GM18868 (cell line): ENCODE results near the gene PGAP2.
"Not testable (repeated sequence)": the region's sequence is repeated elsewhere in the genome, so short reads cannot be mapped to it uniquely, and the experiment has no call there.

Experiments
- ATAC-seq: cut with Tn5 transposase; IDR thresholded peaks from one replicate; pipeline ENCODE4 v1.9.1; 2021; ENCODE audit warnings: mild to moderate bottlenecking, moderate library complexity; ENCODE audit not compliant: unreplicated experiment

Gene PGAP2

DNA sequence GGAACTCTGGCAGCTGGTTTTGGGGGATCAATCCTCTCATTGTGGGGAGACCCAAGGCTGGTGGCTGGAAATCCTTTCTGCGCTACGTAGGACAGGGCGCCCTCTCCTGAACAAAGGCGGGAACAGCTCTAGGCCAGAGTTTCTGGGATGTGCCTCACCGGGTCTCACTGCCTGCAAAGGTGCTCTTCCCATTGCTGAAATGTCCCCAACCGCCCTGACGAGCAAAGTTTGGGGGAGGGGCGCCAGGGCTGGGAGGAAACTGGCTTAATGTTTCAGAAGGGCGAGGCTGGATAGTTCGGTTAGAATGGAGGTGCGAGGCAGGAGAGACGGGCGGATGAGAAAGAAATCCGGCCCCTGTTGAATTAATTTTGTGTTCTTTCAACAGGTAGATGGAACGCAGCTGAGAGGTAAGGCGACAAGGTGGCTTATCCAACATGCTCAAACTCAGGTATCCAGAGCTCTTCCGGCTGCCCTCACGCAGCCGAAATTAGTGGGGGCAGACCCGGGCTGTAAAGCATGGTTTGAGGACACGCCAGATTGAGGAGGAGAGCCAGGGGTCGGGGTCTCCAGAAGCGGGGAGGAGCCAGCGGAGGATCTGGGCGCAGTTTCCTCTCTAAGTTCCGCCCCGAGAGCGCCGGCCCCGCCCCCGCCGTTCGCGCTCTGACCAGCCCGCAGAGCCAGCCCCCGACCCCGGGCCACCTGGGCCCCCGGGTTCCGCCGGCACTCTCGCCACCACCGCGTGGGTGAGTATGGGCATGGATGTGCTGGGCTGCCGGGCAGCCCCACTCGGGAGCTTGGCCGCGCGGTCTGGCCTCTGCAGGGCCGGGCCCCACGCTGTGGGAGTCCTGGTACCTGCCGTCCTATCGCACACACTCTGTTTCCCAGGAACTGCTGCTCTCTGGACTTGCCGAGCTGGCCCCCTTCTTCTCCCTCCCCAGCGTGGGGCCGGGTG lies at the start of gene PGAP2:
Gene PGAP2 (plus strand): TSS at position 652 of the 952 bp plus-strand sequence. CDS start 2,700 bp downstream, outside the sequence.
- ATAC-seq: peak; percentile 76

DNA sequence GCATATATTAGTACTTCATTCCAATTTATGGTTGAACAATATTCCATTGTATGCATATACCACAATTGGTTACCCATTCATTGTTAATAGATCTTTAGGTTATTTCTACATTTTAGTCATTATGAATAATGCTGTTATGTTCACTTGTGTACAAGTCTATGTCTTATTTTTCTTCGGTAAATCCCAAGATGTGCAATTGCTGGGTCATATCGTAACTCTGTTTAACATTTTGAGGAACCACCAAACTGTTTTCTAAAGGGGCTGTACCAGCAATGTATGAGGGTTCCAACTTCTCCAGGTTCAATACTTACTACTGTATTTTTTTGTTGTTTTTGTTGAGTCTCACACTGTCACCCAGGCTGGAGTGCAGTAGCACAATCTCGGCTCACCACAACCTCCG lies 44.1 kb upstream of the PGAP2 start:
- no peak for ATAC-seq

DNA sequence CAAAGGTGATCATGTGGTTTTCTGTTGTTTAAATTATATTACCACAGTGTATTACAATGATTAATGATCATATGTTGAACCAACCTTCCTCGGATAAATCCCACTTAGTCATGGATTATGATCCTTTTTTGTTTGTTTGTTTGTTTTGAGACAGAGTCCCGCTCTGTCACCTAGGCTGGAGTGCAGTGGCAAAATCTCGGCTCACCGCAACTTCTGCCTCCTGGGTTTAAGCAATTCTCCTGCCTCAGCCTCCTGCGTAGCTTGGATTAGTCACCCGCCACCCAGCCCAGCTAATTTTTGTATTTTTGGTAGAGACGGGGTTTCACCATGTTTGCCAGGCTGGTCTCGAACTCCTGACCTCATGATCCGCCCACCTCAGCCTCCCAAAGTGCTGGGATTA lies 41.5 kb upstream of the PGAP2 start:
- ATAC-seq: not testable (repeated sequence)

- ATAC-seq: no peak
These were observed 40.8 kb upstream of the PGAP2 start for GRCh38 chr11:3767536-3767935.

DNA sequence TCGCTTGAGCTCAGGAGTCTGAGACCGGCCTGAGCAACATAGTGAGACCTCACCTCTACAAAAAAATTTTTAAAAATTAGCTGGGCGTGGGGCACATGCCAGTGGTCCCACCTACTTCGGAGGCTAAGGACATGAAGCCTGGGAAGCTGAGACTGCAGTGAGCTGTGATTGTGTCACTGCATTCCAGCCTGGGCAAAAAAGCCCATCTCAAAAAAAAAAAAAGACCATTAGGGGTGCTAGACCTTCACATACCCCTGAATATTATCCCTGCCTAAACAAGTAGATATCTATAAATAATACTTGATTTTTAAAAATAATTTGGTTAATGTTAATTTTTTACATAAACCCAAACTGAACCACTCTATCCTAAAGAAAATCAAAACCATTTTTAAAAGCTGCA lies 35.2 kb upstream of the PGAP2 start:
- ATAC-seq: no peak

DNA sequence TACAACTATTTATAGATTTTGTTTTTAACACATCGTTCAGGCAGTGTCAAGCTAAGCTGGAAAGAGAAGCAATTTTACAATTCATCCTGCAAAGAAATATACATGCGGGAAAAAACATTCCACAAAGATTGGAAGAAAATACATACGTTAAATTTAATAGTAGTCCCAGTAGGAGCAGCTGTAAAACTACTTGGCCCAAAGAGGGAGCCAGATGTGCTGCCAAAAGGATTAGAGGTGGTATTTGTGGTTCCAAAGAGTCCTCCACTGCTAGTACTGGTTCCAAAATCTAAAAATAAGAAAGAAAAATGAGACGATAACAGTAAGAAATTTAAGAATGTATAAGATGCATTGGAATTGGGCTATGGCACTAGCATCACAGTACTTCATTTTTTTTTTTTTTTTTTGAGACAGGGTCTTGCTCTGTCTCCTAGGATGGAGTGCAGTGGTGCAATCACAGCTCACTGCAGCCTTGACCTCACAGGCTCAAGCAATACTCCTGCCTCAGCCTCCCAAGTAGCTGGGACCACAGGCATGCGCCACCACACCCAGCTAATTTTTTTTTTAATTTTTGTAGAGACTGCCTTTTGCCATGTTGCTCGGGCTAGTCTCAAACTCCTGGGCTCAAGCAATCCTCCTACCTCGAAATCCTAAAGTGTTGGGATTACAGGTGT lies 32.5 kb upstream of the PGAP2 start:
- ATAC-seq: no peak

GRCh38 chr11:3781423-3781822 lies 26.9 kb upstream of the PGAP2 start:
- no peak for ATAC-seq

- no peak for ATAC-seq
These were observed 25.4 kb upstream of the PGAP2 start for GRCh38 chr11:3782963-3783362.

DNA sequence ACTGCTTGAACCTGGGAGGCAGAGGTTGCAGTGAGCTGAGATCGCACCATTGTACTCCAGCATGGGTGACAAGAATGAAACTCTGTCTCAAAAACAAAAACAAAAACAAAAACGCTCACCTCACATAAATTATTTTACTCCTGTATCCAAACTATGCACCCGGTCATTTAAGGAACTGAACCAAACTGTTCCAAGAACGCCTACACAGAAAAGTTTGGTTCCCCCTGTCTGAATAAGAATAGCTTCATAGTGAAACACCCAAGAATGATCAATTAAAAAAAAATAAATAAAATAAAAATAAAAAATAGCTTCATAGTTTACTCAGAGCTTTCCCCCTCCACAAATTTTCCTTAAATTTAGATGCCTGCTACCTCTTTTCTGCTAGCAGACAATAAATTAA lies 24.7 kb upstream of the PGAP2 start:
- no peak for ATAC-seq

DNA sequence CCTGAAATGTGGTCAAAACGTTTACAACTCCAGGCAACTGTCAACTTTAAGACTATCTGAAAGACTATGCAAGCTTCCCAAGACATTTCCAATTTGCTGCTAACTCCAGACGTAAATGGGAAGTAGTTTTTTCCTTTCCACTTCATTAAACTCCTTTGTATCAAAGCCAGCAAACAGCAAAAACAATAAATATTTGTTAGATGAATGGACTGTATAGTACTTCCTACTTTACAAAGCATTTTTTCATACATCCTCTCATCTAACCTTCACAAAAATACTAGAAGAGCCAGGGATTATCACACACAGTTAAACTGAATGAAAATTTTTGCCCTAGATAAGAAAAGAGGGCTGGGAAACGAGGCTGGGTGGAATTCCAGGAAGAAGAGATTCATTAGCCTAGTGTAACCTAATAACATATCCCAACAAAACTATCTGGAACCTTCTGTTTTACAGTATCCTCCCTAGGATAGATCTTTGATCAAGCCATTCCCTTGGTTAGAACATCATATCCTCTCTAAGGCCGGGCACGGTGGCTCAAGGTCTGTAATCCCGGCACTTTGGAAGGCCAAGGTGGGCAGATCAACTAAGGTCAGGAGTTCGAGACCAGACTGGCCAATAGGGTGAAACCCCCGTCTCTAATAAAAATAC lies 21.5 kb upstream of the PGAP2 start:
- ATAC-seq: no peak

GRCh38 chr11:3794387-3794786 lies 14.0 kb upstream of the PGAP2 start:
- ATAC-seq: not testable (repeated sequence)

GRCh38 chr11:3795131-3796001 lies 13.0 kb upstream of the PGAP2 start:
- ATAC-seq: no peak

- ATAC-seq: no peak
These were observed 12.4 kb upstream of the PGAP2 start for GRCh38 chr11:3796002-3796311.

DNA sequence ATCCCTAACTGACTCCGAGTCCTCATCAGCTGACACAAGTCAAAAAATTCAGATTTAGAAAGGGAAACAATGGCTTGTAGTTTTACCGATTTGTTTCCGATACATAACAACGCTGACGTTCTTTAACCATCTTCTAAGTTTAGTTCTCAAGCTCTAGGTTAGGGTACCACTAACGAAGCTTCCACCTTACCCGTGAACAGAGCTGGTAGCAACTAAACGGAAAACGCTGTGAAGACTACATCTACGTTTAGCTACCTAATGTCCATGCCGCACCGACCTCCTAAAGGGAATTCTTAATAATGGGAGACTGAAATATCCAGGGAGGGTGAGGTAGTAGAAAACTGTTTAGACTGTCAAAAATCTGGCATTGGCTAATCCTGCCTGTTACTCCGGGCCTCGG lies 12.0 kb upstream of the PGAP2 start:
- ATAC-seq: no peak

- peak; percentile 29 for ATAC-seq
These were observed 11.5 kb upstream of the PGAP2 start for GRCh38 chr11:3796801-3797328.

DNA sequence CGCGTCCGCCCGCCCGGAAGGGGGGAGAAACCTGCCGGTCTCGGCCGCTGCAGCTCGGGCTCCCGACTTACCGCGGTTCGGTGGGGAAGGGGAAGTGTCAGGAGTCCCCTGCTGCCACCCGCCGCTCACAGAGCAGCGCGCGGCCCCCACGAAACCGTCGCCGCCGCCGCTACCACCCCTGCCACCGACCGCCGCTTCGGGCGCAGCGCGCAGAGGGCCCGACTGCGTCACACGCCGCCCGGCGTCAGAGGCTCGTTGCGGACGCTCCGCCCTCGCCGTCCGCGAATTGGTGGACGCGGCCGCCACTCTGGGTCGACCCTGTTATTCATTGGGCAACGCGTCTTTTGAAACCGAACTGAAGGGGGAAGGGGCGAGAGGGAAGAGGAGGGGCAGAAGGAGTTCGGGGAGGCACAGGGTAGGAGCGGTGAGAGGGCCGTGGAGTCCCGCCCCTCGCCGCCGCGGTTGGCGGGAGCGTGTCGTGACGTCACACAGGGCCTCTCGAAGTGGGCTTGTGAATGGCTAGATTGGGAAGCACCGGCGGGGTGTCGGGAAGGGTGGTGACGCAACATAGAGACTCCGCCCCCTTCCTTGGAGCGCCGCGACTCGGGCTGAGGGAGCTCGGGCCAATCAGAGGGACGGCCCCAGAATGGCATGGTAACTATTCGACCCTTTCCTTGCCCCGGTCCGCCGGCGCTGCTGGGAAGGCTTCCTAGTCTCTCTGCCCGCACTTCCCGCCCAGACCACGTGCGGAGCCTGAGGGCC lies 10.8 kb upstream of the PGAP2 start, which contains the start of gene NUP98:
Gene NUP98 (minus strand): TSS at position 226 of the 762 bp plus-strand sequence. CDS start 15,437 bp downstream, outside the sequence.
- ATAC-seq: peak; percentile 93

GRCh38 chr11:3799143-3799542 lies 9.2 kb upstream of the PGAP2 start:
- ATAC-seq: no peak

DNA sequence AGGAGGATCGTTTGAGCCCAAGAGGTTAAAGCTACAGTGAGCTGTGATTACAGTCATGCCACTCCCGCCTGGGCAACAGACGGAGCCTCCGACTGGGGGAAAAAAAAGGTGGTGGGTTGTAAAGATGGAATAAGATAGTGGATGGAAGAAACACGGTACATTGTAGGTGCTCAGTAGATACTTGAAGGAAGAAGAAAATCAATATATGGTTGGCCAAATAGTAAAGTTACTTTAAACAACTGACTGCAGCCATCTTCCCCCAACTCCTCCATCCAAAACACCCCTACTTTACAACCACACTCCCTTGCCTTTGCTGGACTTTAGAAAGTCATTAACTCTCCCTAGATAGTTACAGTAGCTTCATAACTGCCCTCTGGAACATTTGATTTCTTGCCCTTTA lies 8.5 kb upstream of the PGAP2 start:
- ATAC-seq: no peak

- no peak for ATAC-seq
These were observed 6.2 kb upstream of the PGAP2 start for GRCh38 chr11:3802011-3802790.
